Stomach smooth muscle (tissue), 2 donors: ENCODE measurements around the gene RPL10A.

Experiments used
- H3K27ac ChIP-seq: one replicate; pipeline ENCODE4 v1.7.0; 2013; ENCODE audit warnings: mild to moderate bottlenecking, low read length, inconsistent platforms
- H3K27me3 ChIP-seq, 2 donors: one replicate each; pipeline ENCODE4 v1.7.0; 2013; ENCODE audit warnings: low read length in 2 of 2; ENCODE audit not compliant: insufficient read depth in 2 of 2, control insufficient read depth in 1 of 2
- H3K36me3 ChIP-seq, 2 donors: one replicate each; pipeline ENCODE4 v1.7.0; 2013; ENCODE audit warnings: low read length in 2 of 2; ENCODE audit not compliant: control insufficient read depth in 2 of 2, insufficient read depth in 2 of 2
- H3K4me1 ChIP-seq: one replicate; pipeline ENCODE4 v1.7.0; 2013; ENCODE audit warnings: low read length; ENCODE audit not compliant: control insufficient read depth, insufficient read depth
- H3K4me3 ChIP-seq, 2 donors: one replicate each; pipeline ENCODE4 v1.7.0; 2013; ENCODE audit warnings: low read length in 2 of 2
- H3K9ac ChIP-seq, 2 donors: one replicate each; pipeline ENCODE4 v1.7.0; 2013; ENCODE audit warnings: low read length in 2 of 2, mild to moderate bottlenecking in 1 of 2
- H3K9me3 ChIP-seq, 2 donors: one replicate each; pipeline ENCODE4 v1.7.0; 2013; ENCODE audit warnings: low read length in 2 of 2; ENCODE audit not compliant: control insufficient read depth in 2 of 2
- donor health status: healthy.
- donor health status: Pancreatic carcinoma.

RPL10A gene

GRCh38 chr6:35492974-35493284 is 24.7 kb downstream of the RPL10A start:
- Histone ChIP-seq H3K36me3 (peaks cover 0 to 5% of the 10 kb centered on the region in 2 donors), H3K27ac (peak overlapping the region; percentile 100), H3K27me3 (no peaks in the 10 kb centered on the region), H3K9ac (peak overlapping the region; percentile 94 to 97), H3K4me1 (peaks cover 82% of the 10 kb centered on the region), H3K4me3 (peak overlapping the region; percentile 72 to 84), H3K9me3 (no peaks in the 10 kb centered on the region)

- Histone ChIP-seq H3K27me3 (no peaks in the 10 kb centered on the region), H3K4me1 (peaks cover 82% of the 10 kb centered on the region), H3K9me3 (no peaks in the 10 kb centered on the region), H3K36me3 (peaks cover 0 to 5% of the 10 kb centered on the region in 2 donors), H3K4me3 (peak overlapping the region; percentile 72 to 84), H3K27ac (peak overlapping the region; percentile 100), H3K9ac (peak overlapping the region; percentile 94 to 97)
These were observed 25.2 kb downstream of the RPL10A start for GRCh38 chr6:35493307-35493983.

- Histone ChIP-seq H3K4me1 (peaks cover 79% of the 10 kb centered on the region), H3K36me3 (peaks cover 0 to 5% of the 10 kb centered on the region in 2 donors), H3K4me3 (peak overlapping the region; percentile 72 to 84), H3K9ac (peak overlapping the region; percentile 94 to 97), H3K9me3 (no peaks in the 10 kb centered on the region), H3K27ac (peak overlapping the region; percentile 100), H3K27me3 (peaks cover 0 to 2% of the 10 kb centered on the region in 2 donors)
These were observed 26.0 kb downstream of the RPL10A start for GRCh38 chr6:35494161-35494563.

DNA sequence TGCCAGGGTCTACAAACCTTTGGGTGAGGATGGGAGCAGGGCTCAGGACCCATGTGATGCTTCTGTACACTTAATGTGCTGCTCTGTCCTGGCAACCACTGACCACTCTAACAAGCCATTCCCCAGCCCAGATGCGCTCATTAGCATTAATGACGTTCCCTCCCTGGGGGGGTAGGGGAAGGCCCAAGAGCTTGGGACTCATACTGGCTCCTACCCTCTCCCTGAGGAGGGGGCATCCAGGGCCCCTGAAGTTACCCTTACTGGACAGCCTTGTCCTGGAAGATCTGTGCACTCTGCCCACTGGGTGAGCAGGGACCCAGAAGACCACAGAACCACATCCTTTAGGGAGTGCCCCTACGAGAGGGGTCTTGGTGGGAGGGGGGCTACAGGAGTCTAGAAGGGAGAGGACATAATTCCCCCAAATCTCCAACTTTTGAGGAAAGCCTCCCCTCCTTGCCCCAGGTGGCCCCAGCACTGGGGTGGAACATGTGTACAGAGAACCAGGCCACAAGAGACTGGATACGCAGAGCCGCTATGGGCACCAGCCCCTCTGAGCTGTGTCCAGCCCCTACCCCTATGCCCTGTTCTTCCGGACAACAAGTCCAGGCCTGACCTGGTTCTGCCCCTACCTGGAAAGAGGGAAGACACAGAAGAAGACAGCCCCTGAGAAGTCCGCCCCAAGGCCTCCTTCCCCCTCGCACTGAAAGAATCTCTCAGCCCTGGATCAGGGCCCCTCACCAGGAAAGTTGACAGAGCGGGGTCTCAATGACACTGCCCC is 27.2 kb downstream of the RPL10A start:
- peaks cover 0 to 5% of the 10 kb centered on the region in 2 donors for H3K36me3 ChIP-seq
- no peaks in the 10 kb centered on the region for H3K9me3 ChIP-seq
- H3K4me1 ChIP-seq: peaks cover 67% of the 10 kb centered on the region
- H3K9ac ChIP-seq: peak overlapping the region; percentile 94 to 97
- peaks cover 3 to 4% of the 10 kb centered on the region in 2 donors for H3K27me3 ChIP-seq
- H3K27ac ChIP-seq: peak overlapping the region; percentile 100
- H3K4me3 ChIP-seq: peak overlapping the region; percentile 72 to 84

DNA sequence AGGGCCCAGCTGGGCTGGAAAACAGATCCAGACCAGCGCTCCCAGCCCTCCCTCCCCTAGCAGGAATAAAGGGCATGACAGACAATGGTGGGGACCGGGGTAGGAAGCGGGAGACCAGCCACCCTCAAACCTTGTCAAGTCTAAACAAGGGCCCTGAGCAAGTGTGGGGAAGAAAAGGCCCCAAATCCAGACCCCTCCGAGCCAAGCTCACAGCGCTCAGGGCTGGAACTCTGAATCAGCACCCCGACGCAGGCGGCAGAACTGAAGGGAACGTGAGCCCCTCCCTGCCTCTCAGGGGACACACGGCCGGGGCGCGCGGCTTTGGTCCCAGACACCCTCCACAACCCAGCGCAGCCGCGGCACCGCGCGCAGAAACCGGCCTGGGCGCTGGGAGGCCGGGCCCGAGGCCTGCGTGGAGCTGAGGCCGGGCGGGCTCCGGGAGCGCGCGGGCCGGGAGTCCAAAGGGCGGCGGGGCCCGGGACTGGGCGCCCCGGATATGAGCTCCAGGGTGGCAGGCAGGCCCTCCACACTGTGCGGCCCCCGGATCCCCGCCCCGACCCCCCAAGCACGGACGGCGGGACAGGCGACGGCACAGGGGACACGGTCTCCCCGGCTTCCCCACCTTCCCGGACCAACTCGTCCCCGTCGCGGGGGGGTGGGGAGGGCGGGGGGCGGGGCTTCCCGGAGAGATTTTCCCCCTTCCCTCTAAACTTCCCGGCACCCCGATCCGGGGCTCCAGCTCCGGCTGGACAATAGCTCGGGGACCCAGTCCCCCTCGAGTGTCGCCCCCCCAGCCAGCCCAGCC is 28.0 kb downstream of the RPL10A start:
- H3K4me3 ChIP-seq: peak overlapping the region; percentile 72 to 84
- peaks cover 0 to 5% of the 10 kb centered on the region in 2 donors for H3K36me3 ChIP-seq
- peak overlapping the region; percentile 100 for H3K27ac ChIP-seq
- peaks cover 61% of the 10 kb centered on the region for H3K4me1 ChIP-seq
- H3K9me3 ChIP-seq: no peaks in the 10 kb centered on the region
- peak overlapping the region; percentile 94 to 97 for H3K9ac ChIP-seq
- H3K27me3 ChIP-seq: peaks cover 3 to 4% of the 10 kb centered on the region in 2 donors

DNA sequence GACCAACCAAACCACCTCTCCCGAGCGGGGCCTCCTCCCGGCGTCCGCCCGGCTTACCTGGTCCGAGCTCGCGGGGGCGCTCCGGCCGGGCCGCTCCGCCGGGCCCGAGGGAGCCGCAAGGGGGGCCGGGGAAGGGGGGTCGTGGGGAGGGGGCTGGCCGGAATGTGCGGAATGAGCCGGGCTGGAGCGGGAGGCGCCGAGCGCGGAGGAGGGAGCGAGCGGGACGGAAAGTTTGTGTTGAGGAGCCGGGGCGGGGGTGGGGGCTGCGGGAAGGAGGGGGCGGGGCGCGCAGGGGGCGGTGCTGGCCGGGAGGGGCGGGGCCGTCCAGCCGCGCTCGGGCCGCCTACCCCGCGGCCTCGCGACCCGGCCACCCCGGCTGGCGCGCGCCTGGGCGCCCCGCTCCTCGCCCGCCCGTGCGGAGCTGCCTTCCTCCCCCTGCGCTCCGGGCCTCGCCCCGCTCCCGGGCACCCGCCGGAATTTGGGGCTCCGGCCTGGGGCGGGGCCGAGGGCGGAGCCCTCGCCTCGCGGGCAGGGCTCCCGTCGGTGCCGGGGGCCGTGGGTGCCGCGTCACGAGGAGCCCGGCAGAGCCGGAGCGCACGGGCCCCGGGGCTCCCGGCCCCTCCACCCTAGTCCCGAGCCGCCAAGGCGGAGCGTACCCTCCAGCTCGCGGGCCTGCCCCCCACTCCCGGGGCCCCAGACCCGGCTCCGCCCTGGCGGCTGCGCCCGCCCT is 28.8 kb downstream of the RPL10A start, which contains the start of gene TEAD3:
TEAD3 (minus strand) TSS at position 239 of the 730 bp plus-strand sequence.
- H3K9me3 ChIP-seq: no peaks in the 10 kb centered on the region
- H3K4me3 ChIP-seq: peak within 1 kb of the TSS; percentile 72 to 84
- peaks cover 0 to 5% of the 10 kb centered on the region in 2 donors for H3K36me3 ChIP-seq
- peak within 1 kb of the TSS; percentile 100 for H3K27ac ChIP-seq
- peaks cover 3 to 4% of the 10 kb centered on the region in 2 donors for H3K27me3 ChIP-seq
- peak within 1 kb of the TSS; percentile 94 to 97 for H3K9ac ChIP-seq
- peaks cover 53% of the 10 kb centered on the region for H3K4me1 ChIP-seq

- peaks cover 0 to 5% of the 10 kb centered on the region in 2 donors for H3K36me3 ChIP-seq
- peak overlapping the region; percentile 95 for H3K27ac ChIP-seq
- H3K4me1 ChIP-seq: peaks cover 45% of the 10 kb centered on the region
- H3K9me3 ChIP-seq: no peaks in the 10 kb centered on the region
- H3K9ac ChIP-seq: peak overlapping the region; percentile 87 to 90
- peak overlapping the region; percentile 58 to 76 for H3K4me3 ChIP-seq
- H3K27me3 ChIP-seq: peaks cover 3 to 4% of the 10 kb centered on the region in 2 donors
These were observed 29.6 kb downstream of the RPL10A start for GRCh38 chr6:35497571-35498421.

- peaks cover 0 to 3% of the 10 kb centered on the region in 2 donors for H3K36me3 ChIP-seq
- H3K4me3 ChIP-seq: peak overlapping the region; percentile 58 to 76
- peak overlapping the region; percentile 95 for H3K27ac ChIP-seq
- H3K27me3 ChIP-seq: peaks cover 4% of the 10 kb centered on the region in 2 donors
- peak overlapping the region; percentile 13 to 90 for H3K9ac ChIP-seq
- H3K4me1 ChIP-seq: peaks cover 38% of the 10 kb centered on the region
- H3K9me3 ChIP-seq: no peaks in the 10 kb centered on the region
These were observed 30.3 kb downstream of the RPL10A start for GRCh38 chr6:35498422-35499067.

- Histone ChIP-seq H3K36me3 (no peaks in the 10 kb centered on the region), H3K9ac (no peak overlapping the region), H3K4me3 (no peak overlapping the region), H3K27me3 (peaks cover 8 to 10% of the 10 kb centered on the region in 2 donors), H3K27ac (no peak overlapping the region), H3K9me3 (no peaks in the 10 kb centered on the region), H3K4me1 (peaks cover 30% of the 10 kb centered on the region)
These were observed 31.2 kb downstream of the RPL10A start for GRCh38 chr6:35499372-35499771.
